Natural killer cell treated with Interleukin-12 subunit alpha and Interleukin-12 subunit beta and Interleukin-15 and Interleukin-18, amount 100 ng/mL, for 72 hours (primary cell): ENCODE measurements around the gene VIL1. TPM values are rescaled to one million over a fixed set of nuclear protein-coding genes. Genes with fewer than 3 reads are reported as not detected.

Experiments
- ATAC-seq, 2 donors: fragments of 150-1000 bp; cut with Tn5 transposase in 1 of 2; sonication (Bioruptor Pico), chemical (Tn5 transposase) in 1 of 2; 2 replicates each; pipeline ENCODE4 v1.10.0; 2021
- DNase-seq: peaks from one replicate; pipeline ENCODE4 v3.0.0; 2022; ENCODE audit warnings: low spot score
- H3K27ac Mint-ChIP-seq, 2 donors: 1 replicate in 1 of 2; 2 replicates in 1 of 2; pipeline ENCODE4 v1.8.0; 2022; ENCODE audit warnings: mixed read lengths in 2 of 2, mild to moderate bottlenecking in 1 of 2, moderate library complexity in 1 of 2
- H3K27me3 Mint-ChIP-seq, 2 donors: 1 replicate in 1 of 2; 2 replicates in 1 of 2; pipeline ENCODE4 v1.8.0; 2022; ENCODE audit warnings: mixed read lengths in 2 of 2
- H3K36me3 Mint-ChIP-seq: one replicate; pipeline ENCODE4 v1.8.0; 2022; ENCODE audit warnings: mixed read lengths
- H3K4me1 Mint-ChIP-seq, 2 donors: 1 replicate in 1 of 2; 2 replicates in 1 of 2; pipeline ENCODE4 v1.8.0; 2022; ENCODE audit warnings: low read depth in 2 of 2, mixed read lengths in 2 of 2, mild to moderate bottlenecking in 1 of 2
- H3K4me3 Mint-ChIP-seq: one replicate; pipeline ENCODE4 v1.8.0; 2022; ENCODE audit warnings: mixed read lengths
- H3K9me3 Mint-ChIP-seq: 2 replicates; pipeline ENCODE4 v1.8.0; 2022; ENCODE audit warnings: mixed read lengths
- total RNA-seq, 2 donors: library from RNA; stranded (reverse); gene quantifications; one replicate each; pipeline ENCODE4 v1.2.3, GENCODE V29; 2022

VIL1 gene
- total RNA-seq, 2 donors from 2014 or later = 0.10 TPM; not detected in 1

GRCh38 chr2:218448934-218449333, 30.0 kb downstream of the VIL1 start:
- Mint-ChIP-seq H3K36me3 (peaks cover 20% of the 10 kb centered on the region), H3K27ac (no peak overlapping the region), H3K27me3 (no peaks in the 10 kb centered on the region), H3K4me1 (peaks cover 0 to 3% of the 10 kb centered on the region in 2 donors), H3K9me3 (no peaks in the 10 kb centered on the region), H3K4me3 (no peak overlapping the region)
- ATAC-seq (no peak), DNase-seq (no peak)

- H3K9me3 Mint-ChIP-seq = peaks cover 5% of the 10 kb centered on the region
Measured at GRCh38 chr2:218452079-218452478, 33.2 kb downstream of the VIL1 start.

GRCh38 chr2:218456849-218457248, 37.9 kb downstream of the VIL1 start:
- Mint-ChIP-seq H3K4me3 (no peak overlapping the region), H3K27ac (no peak overlapping the region), H3K4me1 (no peaks in the 10 kb centered on the region), H3K36me3 (peaks cover 29% of the 10 kb centered on the region), H3K27me3 (no peaks in the 10 kb centered on the region), H3K9me3 (peaks cover 5% of the 10 kb centered on the region)
- ATAC-seq = no peak
- no peak for DNase-seq

More at GRCh38 chr2:218452079-218452478, 33.2 kb downstream of the VIL1 start:
- Mint-ChIP-seq H3K4me3 (no peak overlapping the region), H3K27ac (no peak overlapping the region), H3K27me3 (no peaks in the 10 kb centered on the region), H3K36me3 (peaks cover 38% of the 10 kb centered on the region), H3K4me1 (peaks cover 0 to 3% of the 10 kb centered on the region in 2 donors)
- ATAC-seq (no peak), DNase-seq (no peak)

GRCh38 chr2:218458598-218458997, 39.7 kb downstream of the VIL1 start:
- no peak for ATAC-seq
- Mint-ChIP-seq H3K27me3 (no peaks in the 10 kb centered on the region), H3K4me1 (no peaks in the 10 kb centered on the region), H3K4me3 (no peak overlapping the region), H3K36me3 (peaks cover 22% of the 10 kb centered on the region), H3K9me3 (peaks cover 5% of the 10 kb centered on the region), H3K27ac (no peak overlapping the region)
- no peak for DNase-seq

- Mint-ChIP-seq H3K4me1 (peaks cover 8% of the 10 kb centered on the region in 2 donors), H3K9me3 (no peaks in the 10 kb centered on the region), H3K4me3 (no peak overlapping the region), H3K36me3 (peaks cover 6% of the 10 kb centered on the region), H3K27ac (no peak overlapping the region), H3K27me3 (no peaks in the 10 kb centered on the region)
- ATAC-seq (no peak), DNase-seq (no peak)
Measured at GRCh38 chr2:218465987-218466633, 47.2 kb downstream of the VIL1 start.

GRCh38 chr2:218470448-218470847, 51.5 kb downstream of the VIL1 start:
- Mint-ChIP-seq H3K4me1 (peaks cover 20 to 22% of the 10 kb centered on the region in 2 donors), H3K27ac (peak overlapping the region; percentile 24 to 66), H3K4me3 (no peak overlapping the region), H3K36me3 (peaks cover 22% of the 10 kb centered on the region), H3K9me3 (no peaks in the 10 kb centered on the region), H3K27me3 (no peaks in the 10 kb centered on the region)
- ATAC-seq = no peak
- DNase-seq = no peak

- DNase-seq (no peak), ATAC-seq (peak in 1 of 2 donors; percentile 53)
- peak overlapping the region; percentile 24 to 66 for H3K27ac Mint-ChIP-seq
- H3K36me3 Mint-ChIP-seq = peaks cover 22% of the 10 kb centered on the region
- H3K9me3 Mint-ChIP-seq = no peaks in the 10 kb centered on the region
- no peaks in the 10 kb centered on the region for H3K27me3 Mint-ChIP-seq
- H3K4me3 Mint-ChIP-seq = peak overlapping the region; percentile 6
- H3K4me1 Mint-ChIP-seq = peaks cover 20 to 22% of the 10 kb centered on the region in 2 donors
Measured at GRCh38 chr2:218471036-218471435, 52.1 kb downstream of the VIL1 start.

- ATAC-seq (no peak), DNase-seq (no peak)
- H3K4me3 Mint-ChIP-seq = peak overlapping the region; percentile 39
- H3K36me3 Mint-ChIP-seq = peaks cover 22% of the 10 kb centered on the region
- H3K27ac Mint-ChIP-seq = peak overlapping the region; percentile 24 to 66
- H3K27me3 Mint-ChIP-seq = no peaks in the 10 kb centered on the region
- H3K4me1 Mint-ChIP-seq = peaks cover 20 to 22% of the 10 kb centered on the region in 2 donors
- H3K9me3 Mint-ChIP-seq = no peaks in the 10 kb centered on the region
Measured at GRCh38 chr2:218471982-218472381, 53.1 kb downstream of the VIL1 start.

- H3K4me1 Mint-ChIP-seq = peaks cover 20 to 22% of the 10 kb centered on the region in 2 donors
- no peaks in the 10 kb centered on the region for H3K9me3 Mint-ChIP-seq
- no peak overlapping the region for H3K4me3 Mint-ChIP-seq
- ATAC-seq (no peak), DNase-seq (no peak)
- peaks cover 22% of the 10 kb centered on the region for H3K36me3 Mint-ChIP-seq
- no peak overlapping the region for H3K27ac Mint-ChIP-seq
- no peaks in the 10 kb centered on the region for H3K27me3 Mint-ChIP-seq
Measured at GRCh38 chr2:218472988-218473387, 54.1 kb downstream of the VIL1 start.

- Mint-ChIP-seq H3K4me3 (no peak overlapping the region), H3K9me3 (no peaks in the 10 kb centered on the region), H3K27ac (no peak overlapping the region), H3K4me1 (peaks cover 20 to 27% of the 10 kb centered on the region in 2 donors), H3K27me3 (no peaks in the 10 kb centered on the region), H3K36me3 (peaks cover 27% of the 10 kb centered on the region)
- ATAC-seq (no peak), DNase-seq (no peak)
Measured at GRCh38 chr2:218474527-218474926, 55.6 kb downstream of the VIL1 start.

GRCh38 chr2:218476676-218477075, 57.8 kb downstream of the VIL1 start:
- ATAC-seq (no peak), DNase-seq (no peak)
- Mint-ChIP-seq H3K4me3 (no peak overlapping the region), H3K27me3 (no peaks in the 10 kb centered on the region), H3K36me3 (peaks cover 29% of the 10 kb centered on the region), H3K9me3 (no peaks in the 10 kb centered on the region), H3K27ac (no peak overlapping the region), H3K4me1 (peaks cover 7 to 13% of the 10 kb centered on the region in 2 donors)

GRCh38 chr2:218477247-218477646, 58.3 kb downstream of the VIL1 start:
- no peak overlapping the region for H3K27ac Mint-ChIP-seq
- no peaks in the 10 kb centered on the region for H3K27me3 Mint-ChIP-seq
- H3K4me3 Mint-ChIP-seq = no peak overlapping the region
- ATAC-seq = no peak
- H3K9me3 Mint-ChIP-seq = no peaks in the 10 kb centered on the region
- H3K36me3 Mint-ChIP-seq = peaks cover 25% of the 10 kb centered on the region
- H3K4me1 Mint-ChIP-seq = peaks cover 3 to 8% of the 10 kb centered on the region in 2 donors
- no peak for DNase-seq

GRCh38 chr2:218478544-218478943, 59.6 kb downstream of the VIL1 start:
- ATAC-seq = no peak
- Mint-ChIP-seq H3K4me3 (no peak overlapping the region), H3K27me3 (no peaks in the 10 kb centered on the region), H3K4me1 (peaks cover 3 to 8% of the 10 kb centered on the region in 2 donors), H3K9me3 (no peaks in the 10 kb centered on the region), H3K27ac (no peak overlapping the region), H3K36me3 (peaks cover 18% of the 10 kb centered on the region)
- DNase-seq = no peak

GRCh38 chr2:218479595-218479994, 60.7 kb downstream of the VIL1 start:
- ATAC-seq = no peak

GRCh38 chr2:218482651-218483050, 63.7 kb downstream of the VIL1 start:
- H3K27ac Mint-ChIP-seq = peak overlapping the region in 1 of 2 donors; percentile 53
- ATAC-seq (no peak), DNase-seq (no peak)
- peaks cover 19% of the 10 kb centered on the region for H3K36me3 Mint-ChIP-seq
- no peaks in the 10 kb centered on the region for H3K27me3 Mint-ChIP-seq
- peaks cover 3 to 8% of the 10 kb centered on the region in 2 donors for H3K4me1 Mint-ChIP-seq
- H3K9me3 Mint-ChIP-seq = no peaks in the 10 kb centered on the region
- H3K4me3 Mint-ChIP-seq = no peak overlapping the region

More at GRCh38 chr2:218479595-218479994, 60.7 kb downstream of the VIL1 start:
- Mint-ChIP-seq H3K27ac (no peak overlapping the region), H3K9me3 (no peaks in the 10 kb centered on the region), H3K4me1 (peaks cover 3 to 8% of the 10 kb centered on the region in 2 donors), H3K4me3 (no peak overlapping the region), H3K36me3 (peaks cover 14% of the 10 kb centered on the region), H3K27me3 (no peaks in the 10 kb centered on the region)
- DNase-seq = no peak
